GM12878 (cell line): Measurements from ENCODE around the gene RNASE2. TPM values are rescaled to one million over a fixed set of nuclear protein-coding genes. Genes with fewer than 3 reads are reported as not detected.
A peak's percentile ranks its signal among the peaks of the same experiment; 100 is the strongest.

Experiments used
- BCL11A ChIP-seq: IDR thresholded peaks from 2 replicates; pipeline ENCODE4 v1.6.1; 2011; ENCODE audit warnings: low read depth, low read length
- EZH2 ChIP-seq: IDR thresholded peaks from 2 replicates; pipeline ENCODE4 v1.6.1; 2012; ENCODE audit warnings: low read depth, mild to moderate bottlenecking, control low read depth, inconsistent platforms, low read length, borderline replicate concordance; ENCODE audit not compliant: control insufficient read depth
- KAT2A ChIP-seq: conservative IDR thresholded peaks from 2 replicates; pipeline ENCODE4 v1.6.1; 2011; ENCODE audit warnings: low read depth, low read length; ENCODE audit not compliant: control insufficient read depth
- PAX8 ChIP-seq: fragments of 450-650 bp; IDR thresholded peaks from 2 replicates; pipeline ENCODE4 v1.6.1; 2017; ENCODE audit warnings: mild to moderate bottlenecking, moderate library complexity
- POLR2AphosphoS2 ChIP-seq: IDR thresholded peaks from 2 replicates; pipeline ENCODE4 v1.6.1; 2011; ENCODE audit warnings: low read depth, mild to moderate bottlenecking, low read length, improper control_type of control experiment, moderate library complexity
- POLR2AphosphoS5 ChIP-seq: IDR thresholded peaks from 2 replicates; pipeline ENCODE4 v1.6.1; 2011; ENCODE audit warnings: mild to moderate bottlenecking, low read length, inconsistent platforms
- SMAD1 ChIP-seq: fragments of 450-650 bp; IDR thresholded peaks from 2 replicates; pipeline ENCODE4 v1.6.1; 2018; ENCODE audit warnings: mild to moderate bottlenecking, low read depth; ENCODE audit not compliant: partially characterized antibody
- SUPT20H ChIP-seq: IDR thresholded peaks from 2 replicates; pipeline ENCODE4 v1.6.1; 2011; ENCODE audit warnings: low read depth, mild to moderate bottlenecking, low read length, moderate library complexity, borderline replicate concordance; ENCODE audit not compliant: control insufficient read depth
- ZNF622 ChIP-seq: fragments of 450-650 bp; IDR thresholded peaks from 2 replicates; pipeline ENCODE4 v1.6.1; 2017; ENCODE audit warnings: mild to moderate bottlenecking, inconsistent platforms
- ZSCAN29 ChIP-seq: fragments of 450-650 bp; IDR thresholded peaks from 2 replicates; pipeline ENCODE4 v1.6.1; 2017; ENCODE audit warnings: mild to moderate bottlenecking, moderate library complexity
- polyA plus RNA-seq, 11 experiments: library from polyadenylated mRNA; depleted of rRNA in 4 of 11; unstranded in 6 of 11; stranded (reverse) in 5 of 11; fragments of >200 nt; fragmentation: Nextera tagmentation in 4 of 11; fragmentation: Illumina TruSeq in 1 of 11; extraction: Ambion mirVana in 4 of 11; extraction: Trizol in 1 of 11; gene quantifications; 1 replicate in 1 of 11; 2 replicates in 10 of 11; pipeline versions ENCODE4 v1.2.1 to v1.2.3, GENCODE V29; 2011 to 2016; ENCODE audit warnings: inconsistent platforms in 2 of 11, missing spikeins in 2 of 11, low read depth in 1 of 11
- total RNA-seq, 4 experiments: library from RNA; depleted of rRNA in 3 of 4; stranded (reverse); fragments of >200 nt in 3 of 4; fragmentation: Illumina TruSeq in 1 of 4; extraction: Trizol in 1 of 4; gene quantifications; 2 replicates each; pipeline versions ENCODE4 v1.2.1 to v1.2.3, GENCODE V29; 2013 to 2021
- TF ChIP-seq, protein P1 (sequence below): IDR thresholded peaks from 2 replicates; pipeline ENCODE4 v1.6.1; 2012; ENCODE audit warnings: low read length, inconsistent platforms
- TF ChIP-seq, protein P2 (sequence below): fragments of 450-650 bp; IDR thresholded peaks from 2 replicates; pipeline ENCODE4 v1.6.1; 2017; ENCODE audit warnings: mild to moderate bottlenecking, moderate library complexity
- TF ChIP-seq, protein P3 (sequence below): fragments of 450-650 bp; IDR thresholded peaks from 2 replicates; pipeline ENCODE4 v1.6.1; 2016; ENCODE audit warnings: mild to moderate bottlenecking, moderate library complexity, borderline replicate concordance
- TF ChIP-seq, protein P4 (sequence below): fragments of 150-350 bp; IDR thresholded peaks from 2 replicates; pipeline ENCODE4 v1.6.1; 2016; ENCODE audit warnings: low read depth, low read length

The RNASE2 gene
- total and polyA plus RNA-seq, 10 of the 15 experiments (the other 5 are each of a cell fraction or from before 2014, with no cell fraction given), result not detected

DNA sequence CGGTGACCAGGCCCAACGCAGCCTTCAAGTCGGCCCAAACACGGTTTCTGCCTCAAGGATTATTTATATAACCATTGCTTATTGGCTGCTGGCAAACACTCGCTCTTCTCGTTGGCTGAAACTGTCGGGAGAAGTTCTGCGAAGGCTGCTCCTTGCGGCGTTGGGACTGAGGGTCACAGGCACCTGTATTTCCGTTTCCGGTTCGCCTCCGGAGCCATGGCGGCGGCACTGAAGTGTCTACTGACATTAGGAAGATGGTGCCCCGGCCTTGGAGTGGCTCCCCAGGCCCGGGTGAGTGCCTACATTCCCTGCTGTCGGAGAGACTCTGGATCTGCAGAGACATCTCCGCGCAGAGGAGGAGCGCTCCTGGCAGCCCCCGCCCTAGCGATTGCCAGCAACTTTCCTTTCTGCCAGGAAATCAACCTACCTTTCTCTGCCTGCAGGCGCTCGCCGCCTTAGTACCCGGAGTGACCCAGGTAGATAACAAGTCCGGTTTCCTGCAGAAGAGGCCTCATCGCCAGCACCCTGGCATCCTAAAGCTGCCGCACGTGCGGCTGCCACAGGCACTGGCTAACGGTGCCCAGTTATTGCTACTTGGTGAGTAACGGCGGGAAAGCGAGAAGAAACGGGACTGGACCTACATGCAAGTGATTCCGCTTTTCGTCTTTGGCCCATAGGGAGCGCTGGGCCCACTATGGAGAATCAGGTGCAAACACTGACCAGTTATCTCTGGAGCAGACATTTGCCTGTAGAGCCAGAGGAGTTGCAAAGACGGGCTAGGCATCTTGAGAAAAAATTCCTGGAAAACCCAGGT is 34.7 kb downstream of the RNASE2 start, which contains the start of gene METTL17 (continued):
- TF ChIP-seq, protein P1, sequence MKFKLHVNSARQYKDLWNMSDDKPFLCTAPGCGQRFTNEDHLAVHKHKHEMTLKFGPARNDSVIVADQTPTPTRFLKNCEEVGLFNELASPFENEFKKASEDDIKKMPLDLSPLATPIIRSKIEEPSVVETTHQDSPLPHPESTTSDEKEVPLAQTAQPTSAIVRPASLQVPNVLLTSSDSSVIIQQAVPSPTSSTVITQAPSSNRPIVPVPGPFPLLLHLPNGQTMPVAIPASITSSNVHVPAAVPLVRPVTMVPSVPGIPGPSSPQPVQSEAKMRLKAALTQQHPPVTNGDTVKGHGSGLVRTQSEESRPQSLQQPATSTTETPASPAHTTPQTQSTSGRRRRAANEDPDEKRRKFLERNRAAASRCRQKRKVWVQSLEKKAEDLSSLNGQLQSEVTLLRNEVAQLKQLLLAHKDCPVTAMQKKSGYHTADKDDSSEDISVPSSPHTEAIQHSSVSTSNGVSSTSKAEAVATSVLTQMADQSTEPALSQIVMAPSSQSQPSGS, result no peak
- TF ChIP-seq ZSCAN29 (no peak), POLR2AphosphoS5 (peak; percentile 91), ZNF622 (no peak), BCL11A (no peak), KAT2A (no peak), SUPT20H (no peak), EZH2 (no peak), SMAD1 (no peak), POLR2AphosphoS2 (peak; percentile 84), PAX8 (no peak)
- TF ChIP-seq, protein P2, sequence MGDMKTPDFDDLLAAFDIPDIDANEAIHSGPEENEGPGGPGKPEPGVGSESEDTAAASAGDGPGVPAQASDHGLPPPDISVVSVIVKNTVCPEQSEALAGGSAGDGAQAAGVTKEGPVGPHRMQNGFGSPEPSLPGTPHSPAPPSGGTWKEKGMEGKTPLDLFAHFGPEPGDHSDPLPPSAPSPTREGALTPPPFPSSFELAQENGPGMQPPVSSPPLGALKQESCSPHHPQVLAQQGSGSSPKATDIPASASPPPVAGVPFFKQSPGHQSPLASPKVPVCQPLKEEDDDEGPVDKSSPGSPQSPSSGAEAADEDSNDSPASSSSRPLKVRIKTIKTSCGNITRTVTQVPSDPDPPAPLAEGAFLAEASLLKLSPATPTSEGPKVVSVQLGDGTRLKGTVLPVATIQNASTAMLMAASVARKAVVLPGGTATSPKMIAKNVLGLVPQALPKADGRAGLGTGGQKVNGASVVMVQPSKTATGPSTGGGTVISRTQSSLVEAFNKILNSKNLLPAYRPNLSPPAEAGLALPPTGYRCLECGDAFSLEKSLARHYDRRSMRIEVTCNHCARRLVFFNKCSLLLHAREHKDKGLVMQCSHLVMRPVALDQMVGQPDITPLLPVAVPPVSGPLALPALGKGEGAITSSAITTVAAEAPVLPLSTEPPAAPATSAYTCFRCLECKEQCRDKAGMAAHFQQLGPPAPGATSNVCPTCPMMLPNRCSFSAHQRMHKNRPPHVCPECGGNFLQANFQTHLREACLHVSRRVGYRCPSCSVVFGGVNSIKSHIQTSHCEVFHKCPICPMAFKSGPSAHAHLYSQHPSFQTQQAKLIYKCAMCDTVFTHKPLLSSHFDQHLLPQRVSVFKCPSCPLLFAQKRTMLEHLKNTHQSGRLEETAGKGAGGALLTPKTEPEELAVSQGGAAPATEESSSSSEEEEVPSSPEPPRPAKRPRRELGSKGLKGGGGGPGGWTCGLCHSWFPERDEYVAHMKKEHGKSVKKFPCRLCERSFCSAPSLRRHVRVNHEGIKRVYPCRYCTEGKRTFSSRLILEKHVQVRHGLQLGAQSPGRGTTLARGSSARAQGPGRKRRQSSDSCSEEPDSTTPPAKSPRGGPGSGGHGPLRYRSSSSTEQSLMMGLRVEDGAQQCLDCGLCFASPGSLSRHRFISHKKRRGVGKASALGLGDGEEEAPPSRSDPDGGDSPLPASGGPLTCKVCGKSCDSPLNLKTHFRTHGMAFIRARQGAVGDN, result peak; percentile 64
- TF ChIP-seq, protein P3, sequence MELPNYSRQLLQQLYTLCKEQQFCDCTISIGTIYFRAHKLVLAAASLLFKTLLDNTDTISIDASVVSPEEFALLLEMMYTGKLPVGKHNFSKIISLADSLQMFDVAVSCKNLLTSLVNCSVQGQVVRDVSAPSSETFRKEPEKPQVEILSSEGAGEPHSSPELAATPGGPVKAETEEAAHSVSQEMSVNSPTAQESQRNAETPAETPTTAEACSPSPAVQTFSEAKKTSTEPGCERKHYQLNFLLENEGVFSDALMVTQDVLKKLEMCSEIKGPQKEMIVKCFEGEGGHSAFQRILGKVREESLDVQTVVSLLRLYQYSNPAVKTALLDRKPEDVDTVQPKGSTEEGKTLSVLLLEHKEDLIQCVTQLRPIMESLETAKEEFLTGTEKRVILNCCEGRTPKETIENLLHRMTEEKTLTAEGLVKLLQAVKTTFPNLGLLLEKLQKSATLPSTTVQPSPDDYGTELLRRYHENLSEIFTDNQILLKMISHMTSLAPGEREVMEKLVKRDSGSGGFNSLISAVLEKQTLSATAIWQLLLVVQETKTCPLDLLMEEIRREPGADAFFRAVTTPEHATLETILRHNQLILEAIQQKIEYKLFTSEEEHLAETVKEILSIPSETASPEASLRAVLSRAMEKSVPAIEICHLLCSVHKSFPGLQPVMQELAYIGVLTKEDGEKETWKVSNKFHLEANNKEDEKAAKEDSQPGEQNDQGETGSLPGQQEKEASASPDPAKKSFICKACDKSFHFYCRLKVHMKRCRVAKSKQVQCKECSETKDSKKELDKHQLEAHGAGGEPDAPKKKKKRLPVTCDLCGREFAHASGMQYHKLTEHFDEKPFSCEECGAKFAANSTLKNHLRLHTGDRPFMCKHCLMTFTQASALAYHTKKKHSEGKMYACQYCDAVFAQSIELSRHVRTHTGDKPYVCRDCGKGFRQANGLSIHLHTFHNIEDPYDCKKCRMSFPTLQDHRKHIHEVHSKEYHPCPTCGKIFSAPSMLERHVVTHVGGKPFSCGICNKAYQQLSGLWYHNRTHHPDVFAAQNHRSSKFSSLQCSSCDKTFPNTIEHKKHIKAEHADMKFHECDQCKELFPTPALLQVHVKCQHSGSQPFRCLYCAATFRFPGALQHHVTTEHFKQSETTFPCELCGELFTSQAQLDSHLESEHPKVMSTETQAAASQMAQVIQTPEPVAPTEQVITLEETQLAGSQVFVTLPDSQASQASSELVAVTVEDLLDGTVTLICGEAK, result peak; percentile 97
- TF ChIP-seq, protein P4, sequence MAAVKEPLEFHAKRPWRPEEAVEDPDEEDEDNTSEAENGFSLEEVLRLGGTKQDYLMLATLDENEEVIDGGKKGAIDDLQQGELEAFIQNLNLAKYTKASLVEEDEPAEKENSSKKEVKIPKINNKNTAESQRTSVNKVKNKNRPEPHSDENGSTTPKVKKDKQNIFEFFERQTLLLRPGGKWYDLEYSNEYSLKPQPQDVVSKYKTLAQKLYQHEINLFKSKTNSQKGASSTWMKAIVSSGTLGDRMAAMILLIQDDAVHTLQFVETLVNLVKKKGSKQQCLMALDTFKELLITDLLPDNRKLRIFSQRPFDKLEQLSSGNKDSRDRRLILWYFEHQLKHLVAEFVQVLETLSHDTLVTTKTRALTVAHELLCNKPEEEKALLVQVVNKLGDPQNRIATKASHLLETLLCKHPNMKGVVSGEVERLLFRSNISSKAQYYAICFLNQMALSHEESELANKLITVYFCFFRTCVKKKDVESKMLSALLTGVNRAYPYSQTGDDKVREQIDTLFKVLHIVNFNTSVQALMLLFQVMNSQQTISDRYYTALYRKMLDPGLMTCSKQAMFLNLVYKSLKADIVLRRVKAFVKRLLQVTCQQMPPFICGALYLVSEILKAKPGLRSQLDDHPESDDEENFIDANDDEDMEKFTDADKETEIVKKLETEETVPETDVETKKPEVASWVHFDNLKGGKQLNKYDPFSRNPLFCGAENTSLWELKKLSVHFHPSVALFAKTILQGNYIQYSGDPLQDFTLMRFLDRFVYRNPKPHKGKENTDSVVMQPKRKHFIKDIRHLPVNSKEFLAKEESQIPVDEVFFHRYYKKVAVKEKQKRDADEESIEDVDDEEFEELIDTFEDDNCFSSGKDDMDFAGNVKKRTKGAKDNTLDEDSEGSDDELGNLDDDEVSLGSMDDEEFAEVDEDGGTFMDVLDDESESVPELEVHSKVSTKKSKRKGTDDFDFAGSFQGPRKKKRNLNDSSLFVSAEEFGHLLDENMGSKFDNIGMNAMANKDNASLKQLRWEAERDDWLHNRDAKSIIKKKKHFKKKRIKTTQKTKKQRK, result no peak
